ENCODE results near the gene MTHFD1L.

DNA sequence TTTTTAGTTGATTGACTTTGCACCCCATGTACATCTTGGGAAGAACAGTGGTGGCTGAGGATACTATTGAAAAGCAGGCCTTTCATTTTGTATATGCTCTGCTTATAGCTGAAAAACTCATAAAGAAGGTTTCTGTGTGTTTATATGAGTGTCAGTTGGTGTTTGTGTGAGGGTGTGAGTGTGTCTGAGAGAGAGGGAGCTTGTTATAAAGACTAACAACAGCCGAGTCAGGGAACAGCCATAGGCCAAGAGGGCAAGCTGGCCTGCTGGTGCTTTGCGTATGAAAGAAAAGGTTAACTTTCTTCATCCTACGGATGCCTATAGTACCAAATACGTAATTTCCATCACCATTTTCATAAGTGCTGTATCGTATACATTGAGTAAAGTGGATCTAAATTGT is 88.3 kb downstream of the MTHFD1L start:
- no peak for TF ChIP-seq TAF1 (IDR thresholded peaks at IDR 0.05; ENCODE audit: low read depth, low read length)
- no peak for TF ChIP-seq SPI1 (IDR thresholded peaks at IDR 0.05; ENCODE audit: low read depth, low read length)
- no peak for TF ChIP-seq POLR2A (IDR thresholded peaks at IDR 0.05; ENCODE audit: low read depth, low read length)

Data from GM12891 (cell line).